ENCODE data around the gene MALL.
"Not testable (repeated sequence)": the region's sequence is repeated elsewhere in the genome, so short reads cannot be mapped to it uniquely, and the experiment has no call there.

Gene MALL

GRCh38 chr2:110115291-110116032 lies at the start of gene MALL:
TSS of gene MALL (minus strand) at chr2:110115822. CDS start at chr2:110115792, 30 bp downstream.
- no peak for DNase-seq

GRCh38 chr2:110157153-110157793 lies 41.7 kb upstream of the MALL start:
- peak; percentile 46 for DNase-seq

DNA sequence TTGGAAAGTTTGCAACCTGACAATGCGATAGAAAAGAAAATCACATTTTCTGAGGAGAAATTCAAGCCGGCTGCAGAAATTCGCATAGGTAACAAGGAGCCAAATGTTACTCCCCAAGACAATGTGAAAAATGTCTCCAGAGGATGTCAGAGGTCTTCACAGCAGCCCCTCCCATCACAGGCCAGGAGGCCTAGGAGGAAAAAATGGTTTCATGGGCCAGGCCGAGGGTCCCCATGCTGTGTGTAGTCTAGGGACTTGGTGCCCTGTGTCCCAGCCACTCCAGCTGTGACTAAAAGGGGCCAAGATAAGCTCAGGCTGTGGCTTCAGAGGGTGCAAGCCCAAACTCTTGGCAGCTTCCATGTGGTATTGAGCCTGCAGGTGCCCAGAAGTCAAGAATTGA lies 39.2 kb upstream of the MALL start:
- not testable (repeated sequence) for DNase-seq

DNA sequence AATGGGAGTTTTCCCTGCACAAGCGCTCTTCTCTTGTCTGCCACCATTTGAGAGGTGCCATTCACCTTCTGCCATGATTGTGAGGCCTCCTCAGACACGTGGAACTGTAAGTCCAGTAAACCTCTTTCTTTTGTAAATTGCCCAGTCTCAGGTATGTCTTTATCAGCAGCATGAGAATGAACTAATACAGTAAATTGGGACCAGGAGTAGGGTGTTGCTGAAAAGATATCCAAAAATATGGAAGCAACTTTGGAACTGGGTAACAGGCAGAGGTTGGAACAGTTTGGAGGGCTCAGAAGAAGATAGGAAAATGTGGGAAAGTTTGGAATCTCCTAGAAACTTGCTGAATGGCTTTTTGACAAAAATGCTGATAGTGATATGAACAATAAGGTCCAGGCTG lies 38.6 kb upstream of the MALL start:
- DNase-seq, result not testable (repeated sequence)

DNA sequence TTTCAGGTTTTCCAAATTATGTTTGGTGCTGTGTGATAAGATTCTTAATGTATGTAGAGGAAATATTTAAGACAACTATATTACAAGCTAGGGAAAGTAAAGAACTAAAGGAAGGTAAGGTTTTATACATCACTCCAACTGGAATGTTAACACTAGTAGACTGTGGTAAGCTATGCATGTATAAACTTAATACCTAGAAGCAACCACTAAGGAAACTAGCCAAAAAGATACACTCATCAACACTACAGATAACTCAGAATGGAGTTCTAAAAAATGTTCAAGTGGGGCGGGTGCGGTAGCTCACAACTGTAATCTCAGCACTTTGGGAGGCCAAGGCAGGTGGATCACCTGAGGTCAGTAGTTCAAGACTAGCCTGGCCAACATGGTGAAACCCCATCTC lies 37.8 kb upstream of the MALL start:
- no peak for DNase-seq

DNA sequence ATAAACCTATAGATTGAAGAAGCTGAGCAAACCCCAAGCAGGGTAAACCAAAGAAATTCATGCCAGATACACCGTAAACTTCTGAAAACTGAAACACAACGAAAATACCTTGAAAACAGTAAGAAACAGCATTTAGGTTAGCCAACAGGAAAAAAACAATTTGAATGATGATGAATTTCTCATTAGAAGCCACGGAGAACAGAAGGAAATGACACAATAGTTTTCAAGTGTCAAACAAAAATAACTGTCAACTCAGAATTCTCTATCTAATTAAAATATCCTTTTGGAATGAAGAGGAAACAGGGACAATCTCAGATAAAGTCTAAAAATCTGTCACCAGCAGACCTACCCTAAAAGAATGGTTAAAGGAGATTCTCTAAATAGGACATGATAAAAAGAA lies 37.3 kb upstream of the MALL start:
- no peak for DNase-seq

- DNase-seq, result no peak
Measured at GRCh38 chr2:110149330-110150220, 34.0 kb upstream of the MALL start.

- no peak for DNase-seq
Measured at GRCh38 chr2:110146945-110147332, 31.3 kb upstream of the MALL start.

DNA sequence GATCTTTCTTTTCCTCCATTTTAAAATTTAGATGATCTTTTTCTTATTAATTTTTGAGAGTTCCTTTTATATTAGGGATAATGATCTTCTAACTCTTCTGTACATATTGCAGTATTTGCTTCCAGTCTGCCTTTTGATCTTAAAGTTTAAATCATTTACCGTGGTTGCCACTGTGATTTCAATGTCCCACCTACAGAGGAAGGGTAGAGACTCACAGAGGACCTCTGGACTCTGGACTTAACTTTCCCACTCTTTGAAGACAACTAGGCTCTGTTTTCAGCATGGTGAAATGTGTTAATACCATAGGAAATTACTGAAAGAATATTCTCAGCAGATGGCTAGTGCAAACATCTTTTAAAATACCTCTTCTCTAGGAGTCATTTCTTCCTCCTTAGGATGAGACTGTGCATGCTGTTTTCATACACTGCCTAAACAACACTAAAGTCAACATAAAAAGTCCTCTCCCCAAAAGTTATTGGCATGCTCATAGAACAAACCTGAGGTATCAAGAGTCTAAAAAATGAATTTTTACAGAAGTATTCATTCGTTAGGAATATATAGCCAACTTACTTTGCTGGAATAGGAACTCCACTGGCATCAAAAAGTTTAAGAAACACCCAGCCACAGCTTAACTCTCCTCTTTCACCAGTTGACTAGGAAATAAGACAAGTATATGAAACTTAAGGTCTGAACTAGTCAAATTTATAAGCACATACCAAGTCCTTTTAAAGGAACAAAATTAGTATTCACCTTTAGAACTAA lies 30.7 kb upstream of the MALL start:
- DNase-seq, result no peak

GRCh38 chr2:110143982-110144381 lies 28.4 kb upstream of the MALL start:
- DNase-seq, result no peak

DNA sequence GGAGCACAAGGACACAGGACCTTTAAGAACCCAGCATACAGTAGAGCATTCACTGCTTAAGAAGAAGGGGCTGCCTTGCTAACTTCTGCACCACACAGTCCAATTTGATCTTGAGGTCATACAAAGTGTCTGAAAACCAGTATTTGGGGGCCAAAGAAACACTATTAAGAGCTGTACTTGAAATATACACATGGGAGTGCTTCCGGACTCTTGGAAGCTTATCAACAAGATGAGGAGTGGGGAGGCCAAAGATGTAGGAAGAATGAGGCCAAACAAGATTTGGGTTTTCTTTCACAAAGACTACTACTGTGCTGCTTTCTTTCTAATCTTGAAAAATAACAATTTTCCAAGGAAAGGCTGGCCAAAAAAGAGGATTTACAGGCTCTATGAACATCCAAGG lies 24.8 kb upstream of the MALL start:
- DNase-seq, result no peak

GRCh38 chr2:110134025-110134424 lies 18.4 kb upstream of the MALL start:
- no peak for DNase-seq

GRCh38 chr2:110131166-110131565 lies 15.5 kb upstream of the MALL start:
- DNase-seq, result no peak

DNA sequence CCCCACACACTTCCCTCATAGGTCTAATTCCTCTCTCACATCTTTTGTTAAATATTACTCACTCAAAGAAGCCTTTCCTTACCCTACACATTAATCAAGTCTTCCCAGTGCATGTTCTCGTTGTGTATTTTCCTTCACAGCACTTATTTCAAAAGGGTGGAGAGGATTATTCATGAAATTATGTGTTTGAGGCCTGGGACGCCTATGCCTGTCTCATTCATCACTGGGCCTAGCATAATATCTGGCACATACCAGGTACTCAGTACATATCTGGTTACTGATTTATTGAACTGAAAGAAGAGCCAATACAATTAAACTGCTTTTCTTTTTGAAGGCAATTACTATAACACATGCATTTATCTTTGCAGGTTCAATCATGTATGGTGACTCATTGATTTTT lies 15.1 kb upstream of the MALL start:
- no peak for DNase-seq

- no peak for DNase-seq
Measured at GRCh38 chr2:110126906-110127305, 11.3 kb upstream of the MALL start.

DNA sequence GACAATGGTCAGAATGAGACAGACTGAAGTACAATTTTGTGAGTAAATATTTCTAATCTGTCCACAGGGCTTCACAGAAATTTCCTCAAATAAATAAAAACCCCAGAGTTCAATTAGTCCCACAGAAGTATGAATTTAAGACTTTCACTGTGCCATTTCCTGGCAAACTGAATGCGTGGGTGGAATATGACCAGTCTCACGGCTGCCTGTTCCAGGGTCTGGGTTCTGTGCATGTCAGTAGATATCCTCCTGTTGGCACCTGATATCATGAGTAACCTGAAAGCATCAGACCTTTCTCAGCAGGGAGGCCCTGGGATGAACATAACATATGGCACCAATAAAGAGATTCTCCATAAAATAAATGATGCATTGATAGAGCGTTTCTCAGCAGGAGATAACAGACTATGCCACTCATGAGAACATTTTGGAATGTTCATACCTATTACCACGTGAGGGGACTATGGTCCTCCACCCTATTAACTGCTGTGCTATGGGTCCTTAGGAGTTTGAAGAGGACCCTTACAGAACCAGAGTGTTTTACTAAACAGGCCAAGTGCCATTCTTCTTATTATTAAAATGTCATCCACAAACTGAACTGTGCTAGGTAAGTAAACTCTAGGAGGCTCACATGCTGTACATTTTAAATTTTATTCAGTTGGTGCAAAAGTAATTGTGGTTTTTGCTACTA lies 10.6 kb upstream of the MALL start:
- no peak for DNase-seq

DNA sequence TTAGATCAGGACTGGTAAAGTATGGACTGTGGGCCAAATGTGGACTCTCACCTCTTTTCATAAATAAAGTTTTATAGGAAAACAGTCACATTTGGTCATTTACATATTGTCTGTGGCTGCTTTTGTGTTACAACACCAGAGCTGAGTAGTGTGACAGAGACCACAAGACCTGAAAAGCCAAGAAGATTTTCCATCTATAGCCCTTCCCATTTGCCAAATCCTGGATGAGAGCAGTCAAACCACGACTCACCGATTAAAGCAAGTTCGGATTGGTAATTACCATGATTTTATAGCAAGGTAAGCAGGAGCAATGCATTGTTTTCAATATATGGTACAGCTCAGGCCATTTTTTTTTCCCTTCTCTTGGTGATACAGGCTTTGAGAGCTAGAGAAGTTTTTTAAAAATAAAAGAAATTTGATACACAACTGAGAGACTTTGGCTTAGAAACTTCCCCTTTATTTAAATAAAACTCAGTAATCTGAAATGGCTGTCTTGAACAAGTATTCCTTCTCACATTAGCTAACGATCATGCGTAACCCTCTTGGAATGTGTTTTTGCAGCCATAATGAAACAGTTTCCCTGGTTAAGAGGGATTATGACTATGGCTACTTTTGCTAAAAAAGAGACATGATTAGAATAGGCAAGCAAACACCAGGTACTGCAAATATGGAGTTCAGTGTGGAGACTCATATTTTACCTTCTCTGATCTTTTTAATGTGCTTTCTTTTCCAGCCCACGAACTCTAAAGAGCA lies 9.5 kb upstream of the MALL start:
- DNase-seq, result no peak

- DNase-seq, result no peak
Measured at GRCh38 chr2:110124038-110124825, 8.6 kb upstream of the MALL start.

DNA sequence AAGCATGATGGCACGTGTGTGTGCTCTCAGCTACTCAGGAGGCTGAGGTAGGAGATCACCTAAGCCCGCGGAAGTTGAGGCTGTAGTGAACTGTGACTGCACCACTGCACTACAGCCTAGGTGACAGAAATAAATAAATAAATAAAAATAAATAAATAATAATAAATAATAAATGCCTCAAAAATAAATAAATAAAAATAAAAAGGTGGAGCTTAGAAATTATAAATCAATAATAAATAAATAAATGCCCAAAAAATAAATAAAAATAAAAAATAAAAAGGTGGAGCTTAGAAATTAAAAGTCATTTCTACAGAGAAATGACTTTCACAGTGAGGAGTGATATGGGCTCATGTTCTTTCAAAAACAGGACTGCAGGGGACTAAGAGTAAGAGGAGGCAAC lies 6.0 kb upstream of the MALL start:
- DNase-seq, result no peak

DNA sequence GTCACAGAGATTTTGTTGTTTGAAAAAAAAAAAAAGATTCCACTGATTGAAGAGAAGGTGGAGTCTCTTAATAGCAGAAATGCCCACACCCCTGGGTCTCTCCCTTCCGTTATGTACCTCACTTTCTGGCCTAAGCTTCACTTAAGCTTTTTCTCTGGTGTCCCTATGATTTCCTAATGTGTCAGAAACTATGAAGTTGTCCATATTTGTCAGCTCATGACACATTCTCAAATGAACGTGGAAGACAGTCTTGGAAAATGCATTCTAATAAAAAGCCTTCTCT lies 5.4 kb upstream of the MALL start:
- DNase-seq, result no peak

Measured in CD4-positive, alpha-beta T cell treated with Interleukin-17A for 1 hour (primary cell).